Upper lobe of right lung (tissue), 1 donor: ENCODE measurements around the gene CD6. TPM values are rescaled to one million over a fixed set of nuclear protein-coding genes. Genes with fewer than 3 reads are reported as not detected.

Experiments used
- ATAC-seq: fragments of 200-7000 bp; cut with Tn5 transposase; one replicate; pipeline ENCODE4 v1.9.1; 2020; ENCODE audit warnings: mild to moderate bottlenecking, moderate library complexity
- DNase-seq: peaks from one replicate; pipeline ENCODE4 v3.0.0-alpha.2; 2020
- H3K27ac ChIP-seq: fragments of 200-600 bp; one replicate; pipeline ENCODE4 v1.8.0; 2022
- H3K27me3 ChIP-seq: fragments of 200-600 bp; one replicate; pipeline ENCODE4 v1.8.0; 2022; ENCODE audit warnings: mild to moderate bottlenecking
- H3K36me3 ChIP-seq: fragments of 200-600 bp; one replicate; pipeline ENCODE4 v1.8.0; 2022
- H3K4me1 ChIP-seq: fragments of 200-600 bp; one replicate; pipeline ENCODE4 v1.8.0; 2022
- H3K4me3 ChIP-seq: fragments of 200-600 bp; one replicate; pipeline ENCODE4 v1.8.0; 2022; ENCODE audit warnings: mild to moderate bottlenecking
- H3K9me3 ChIP-seq: fragments of 200-600 bp; one replicate; pipeline ENCODE4 v1.8.0; 2022
- intact Hi-C: fragments of 100-400 bp; cut with DNase I; formaldehyde crosslinking; loops from one replicate; pipeline ENCODE4 v1.11.0; 2022
- total RNA-seq: library from RNA; stranded (reverse); fragmentation: NEBNext Ultra II Directional; extraction: Animal tissue kit (Norgen Biotek cat#: 25700); gene quantifications from one replicate; pipeline ENCODE4 v1.2.1, GENCODE V29; 2021
- TF ChIP-seq, protein P1 (sequence below): fragments of 200-600 bp; IDR thresholded peaks from one replicate; pipeline ENCODE4 v1.8.0; 2022; ENCODE audit warnings: antibody characterized with exemption
- donor health status: DM: no; HTN: yes; CAD: no; lungs with severe emphysema.

Gene CD6
- total RNA-seq, 1 donor from 2014 or later, result 3.9 TPM

DNA sequence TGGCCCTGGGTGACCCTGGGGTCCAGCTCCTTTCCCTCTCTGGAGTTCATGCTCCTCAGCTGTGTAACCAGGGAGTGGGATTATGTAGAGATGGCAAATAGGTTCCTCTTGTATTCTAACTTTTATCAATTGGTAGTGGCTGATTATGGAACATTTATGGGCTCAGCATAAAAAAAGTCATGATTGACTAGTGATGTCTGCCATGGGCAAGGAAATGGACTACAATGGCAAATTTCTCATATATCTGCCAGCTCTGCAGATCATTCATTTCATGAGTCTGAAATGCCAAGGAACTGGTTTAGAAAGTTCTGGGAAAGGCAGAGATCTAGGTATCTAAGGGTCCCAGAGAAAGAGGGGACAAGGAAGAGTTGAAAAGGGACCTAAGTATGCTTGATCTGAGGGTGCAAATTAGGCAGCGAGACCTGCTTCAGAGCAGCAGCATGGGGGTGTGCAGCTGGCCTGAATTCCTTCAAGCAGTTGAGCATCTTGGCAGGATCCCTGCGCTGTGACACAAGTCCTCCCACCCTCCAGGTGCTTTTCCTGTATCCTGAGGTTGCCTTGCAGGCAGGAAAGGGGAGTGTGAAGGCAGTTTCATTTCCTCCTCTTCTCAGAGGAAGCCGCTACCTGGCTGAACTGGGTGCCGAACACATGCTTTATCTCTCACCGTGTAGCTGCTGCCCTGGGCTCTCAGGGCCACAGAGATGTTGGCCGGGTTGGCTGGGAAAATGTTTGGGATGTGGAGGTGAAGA, 29.9 kb upstream of the CD6 start:
- no peaks in the 10 kb centered on the region for H3K9me3 ChIP-seq
- H3K4me1 ChIP-seq, result peaks cover 17% of the 10 kb centered on the region
- H3K36me3 ChIP-seq, result peaks cover 51% of the 10 kb centered on the region
- no peak for DNase-seq
- intact Hi-C loops, result no loop called here
- H3K27me3 ChIP-seq, result no peaks in the 10 kb centered on the region
- no peak overlapping the region for H3K4me3 ChIP-seq
- TF ChIP-seq, protein P1, sequence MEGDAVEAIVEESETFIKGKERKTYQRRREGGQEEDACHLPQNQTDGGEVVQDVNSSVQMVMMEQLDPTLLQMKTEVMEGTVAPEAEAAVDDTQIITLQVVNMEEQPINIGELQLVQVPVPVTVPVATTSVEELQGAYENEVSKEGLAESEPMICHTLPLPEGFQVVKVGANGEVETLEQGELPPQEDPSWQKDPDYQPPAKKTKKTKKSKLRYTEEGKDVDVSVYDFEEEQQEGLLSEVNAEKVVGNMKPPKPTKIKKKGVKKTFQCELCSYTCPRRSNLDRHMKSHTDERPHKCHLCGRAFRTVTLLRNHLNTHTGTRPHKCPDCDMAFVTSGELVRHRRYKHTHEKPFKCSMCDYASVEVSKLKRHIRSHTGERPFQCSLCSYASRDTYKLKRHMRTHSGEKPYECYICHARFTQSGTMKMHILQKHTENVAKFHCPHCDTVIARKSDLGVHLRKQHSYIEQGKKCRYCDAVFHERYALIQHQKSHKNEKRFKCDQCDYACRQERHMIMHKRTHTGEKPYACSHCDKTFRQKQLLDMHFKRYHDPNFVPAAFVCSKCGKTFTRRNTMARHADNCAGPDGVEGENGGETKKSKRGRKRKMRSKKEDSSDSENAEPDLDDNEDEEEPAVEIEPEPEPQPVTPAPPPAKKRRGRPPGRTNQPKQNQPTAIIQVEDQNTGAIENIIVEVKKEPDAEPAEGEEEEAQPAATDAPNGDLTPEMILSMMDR, result no peak
- H3K27ac ChIP-seq, result no peak overlapping the region
- no peak for ATAC-seq

DNA sequence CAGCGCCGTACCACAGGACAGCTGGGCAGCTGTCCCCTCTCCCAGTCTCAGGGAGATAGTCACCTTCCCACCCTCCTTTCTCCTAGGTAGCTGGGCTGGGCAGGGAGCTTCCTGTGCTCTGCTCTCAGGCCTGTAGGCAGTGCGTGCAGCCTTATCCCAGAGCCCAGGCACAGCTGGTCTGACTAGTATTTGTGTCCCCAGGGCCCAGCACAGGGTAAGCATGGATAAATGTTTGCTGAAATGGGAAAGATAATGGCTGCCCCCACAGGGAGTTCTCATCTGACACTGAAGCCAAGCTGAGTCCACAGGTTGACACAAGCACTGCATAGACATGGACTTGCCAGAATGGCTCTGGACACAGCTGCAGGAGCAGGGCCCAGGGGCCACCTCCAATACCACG, 29.3 kb upstream of the CD6 start:
- TF ChIP-seq, protein P1, result no peak
- H3K4me1 ChIP-seq, result peaks cover 11% of the 10 kb centered on the region
- H3K27ac ChIP-seq, result no peak overlapping the region
- intact Hi-C loops, result no loop called here
- no peaks in the 10 kb centered on the region for H3K27me3 ChIP-seq
- H3K9me3 ChIP-seq, result no peaks in the 10 kb centered on the region
- no peak for DNase-seq
- no peak for ATAC-seq
- no peak overlapping the region for H3K4me3 ChIP-seq
- H3K36me3 ChIP-seq, result peaks cover 53% of the 10 kb centered on the region

DNA sequence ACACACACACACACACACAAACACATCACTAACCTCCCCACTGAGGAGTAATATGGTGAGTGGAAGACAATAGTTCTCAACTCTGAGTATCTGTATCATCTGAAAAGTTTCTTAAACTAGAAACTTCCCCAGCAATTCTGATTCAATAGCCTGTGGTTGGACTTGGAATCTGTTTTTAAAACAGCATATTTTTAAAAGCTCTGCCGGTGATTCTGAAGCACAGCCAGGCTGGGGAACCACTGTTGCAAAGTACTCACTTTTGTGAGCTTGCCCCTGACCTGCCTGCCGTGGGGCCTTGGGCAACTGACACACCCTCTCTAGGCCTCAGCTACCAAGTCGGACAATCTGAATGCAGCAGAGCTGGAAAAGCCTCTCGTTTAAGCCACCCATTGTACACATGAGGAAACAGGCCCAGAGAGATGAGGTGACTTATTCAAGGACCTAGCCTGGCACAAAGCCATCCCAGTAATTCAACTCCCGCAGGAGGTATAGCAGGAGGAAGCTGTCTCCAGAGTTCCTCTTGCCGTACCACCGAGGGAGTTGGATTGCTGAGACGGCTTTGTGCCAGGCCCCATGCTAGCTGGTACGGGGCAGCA, 28.4 kb upstream of the CD6 start:
- peak; percentile 64 for ATAC-seq
- Histone ChIP-seq H3K36me3 (peaks cover 47% of the 10 kb centered on the region), H3K27ac (no peak overlapping the region)

DNA sequence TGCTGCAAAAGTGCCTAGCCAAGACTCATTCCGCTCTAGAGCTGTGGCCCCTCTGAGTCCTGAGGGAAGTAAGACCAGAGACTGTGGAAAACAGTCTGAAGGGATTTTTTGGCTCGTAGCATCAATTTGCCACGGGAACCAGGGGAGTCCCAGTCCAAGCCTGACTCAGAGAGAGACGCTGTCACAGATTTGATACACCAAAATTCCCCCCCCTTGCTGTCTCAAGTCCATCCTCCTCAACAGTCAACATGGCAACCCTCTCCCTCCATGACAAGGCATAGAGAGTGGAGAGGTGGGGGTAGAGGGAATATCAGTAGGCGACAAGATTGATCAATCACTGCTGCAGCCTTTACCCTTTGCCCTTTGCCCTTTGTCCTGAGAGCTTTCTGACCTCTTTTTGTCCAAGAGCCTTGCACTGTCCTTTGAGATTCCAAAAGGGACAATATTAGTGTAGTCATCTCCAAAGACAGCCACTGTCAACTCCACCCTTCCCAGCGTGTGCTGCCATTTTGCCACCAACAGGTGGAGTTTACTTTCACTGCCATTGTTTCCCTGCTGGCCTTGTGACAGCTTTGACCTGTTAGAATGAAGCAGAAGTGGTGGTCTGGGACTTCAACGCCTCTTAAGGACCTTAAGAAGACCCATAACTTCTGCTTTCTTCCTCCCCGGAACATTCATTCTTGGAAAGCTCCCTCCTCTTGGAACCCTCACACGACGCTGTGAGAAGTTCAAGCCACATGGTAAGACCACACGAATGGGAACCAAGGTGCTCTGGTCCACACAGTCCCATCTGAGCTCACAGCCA, 26.8 kb upstream of the CD6 start:
- intact Hi-C loops, result no loop called here
- peaks cover 12% of the 10 kb centered on the region for H3K4me1 ChIP-seq
- TF ChIP-seq, protein P1, result peak; percentile 27
- ATAC-seq, result peak; percentile 59
- no peaks in the 10 kb centered on the region for H3K27me3 ChIP-seq
- DNase-seq, result no peak
- H3K36me3 ChIP-seq, result peaks cover 35% of the 10 kb centered on the region
- no peak overlapping the region for H3K27ac ChIP-seq
- no peaks in the 10 kb centered on the region for H3K9me3 ChIP-seq
- H3K4me3 ChIP-seq, result no peak overlapping the region

More for the DNA sequence above, 28.4 kb upstream of the CD6 start:
- DNase-seq, result no peak
- Histone ChIP-seq H3K4me3 (no peak overlapping the region), H3K27me3 (no peaks in the 10 kb centered on the region), H3K4me1 (peaks cover 10% of the 10 kb centered on the region), H3K9me3 (no peaks in the 10 kb centered on the region)
- TF ChIP-seq, protein P1, result no peak
- intact Hi-C loops, result no loop called here

DNA sequence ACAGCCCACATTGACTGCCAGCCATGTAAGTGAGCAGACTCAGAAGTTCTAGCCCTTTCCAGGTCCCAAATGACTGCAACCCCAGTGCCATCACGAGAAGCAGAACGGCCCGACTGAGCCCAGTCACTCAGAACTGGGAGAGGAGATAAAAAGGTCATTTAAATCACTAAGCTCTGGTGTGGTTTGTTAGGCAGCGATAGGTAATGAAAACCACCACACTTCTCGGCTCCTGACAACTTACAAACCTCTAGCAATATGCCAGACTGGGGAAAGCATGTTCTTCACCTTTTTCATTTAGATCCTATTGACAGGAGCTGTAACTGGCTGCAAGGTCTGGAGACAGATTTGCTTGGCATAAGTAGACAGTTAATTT, 26.2 kb upstream of the CD6 start:
- TF ChIP-seq, protein P1, result no peak
- intact Hi-C loops, result no loop called here
- no peak overlapping the region for H3K27ac ChIP-seq
- peaks cover 14% of the 10 kb centered on the region for H3K4me1 ChIP-seq
- DNase-seq, result no peak
- no peak overlapping the region for H3K4me3 ChIP-seq
- ATAC-seq, result no peak
- H3K9me3 ChIP-seq, result no peaks in the 10 kb centered on the region
- peaks cover 35% of the 10 kb centered on the region for H3K36me3 ChIP-seq
- H3K27me3 ChIP-seq, result no peaks in the 10 kb centered on the region
